Neural cell (in vitro differentiated cells): Measurements from ENCODE around the gene TNFRSF12A. TPM values are rescaled to one million over a fixed set of nuclear protein-coding genes. Genes with fewer than 3 reads are reported as not detected.

Source experiments
- H2AFZ ChIP-seq: fragments of 200-600, 300-800 bp; sonication (generic), shearing (Covaris generic); 2 replicates; pipeline ENCODE4 v1.6.0; 2014; ENCODE audit warnings: low read depth, mild to moderate bottlenecking, antibody characterized with exemption, low read length, moderate library complexity
- H3F3A ChIP-seq: fragments of 200-600 bp; shearing (Covaris generic); 2 replicates; pipeline ENCODE4 v1.6.1; 2016; ENCODE audit warnings: mild to moderate bottlenecking, moderate library complexity, mixed read lengths, antibody characterized with exemption, low read length; ENCODE audit not compliant: insufficient read depth, poor library complexity, severe bottlenecking
- H3K27ac ChIP-seq: fragments of 200-600, 300-800 bp; sonication (generic), shearing (Covaris generic); 2 replicates; pipeline ENCODE4 v1.5.1; 2014; ENCODE audit warnings: mild to moderate bottlenecking, low read length, moderate library complexity
- H3K27me3 ChIP-seq: fragments of 300-800, 200-600 bp; sonication (generic), shearing (Covaris generic); 2 replicates; pipeline ENCODE4 v1.6.0; 2014; ENCODE audit warnings: mild to moderate bottlenecking, low read depth, low read length, moderate library complexity; ENCODE audit not compliant: insufficient read depth
- H3K36me3 ChIP-seq: fragments of 300-800, 200-600 bp; sonication (generic), shearing (Covaris generic); 2 replicates; pipeline ENCODE4 v1.5.1; 2014; ENCODE audit warnings: mild to moderate bottlenecking, antibody characterized with exemption, low read length, moderate library complexity; ENCODE audit not compliant: insufficient read depth
- H3K4me2 ChIP-seq: fragments of 300-800, 200-600 bp; sonication (generic), shearing (Covaris generic); 2 replicates; pipeline ENCODE4 v1.6.0; 2014; ENCODE audit warnings: mild to moderate bottlenecking, low read length
- H3K4me3 ChIP-seq: fragments of 300-800, 200-600 bp; sonication (generic), shearing (Covaris generic); 2 replicates; pipeline ENCODE4 v1.5.1; 2014; ENCODE audit warnings: mild to moderate bottlenecking, low read length, moderate library complexity
- H3K79me2 ChIP-seq: fragments of 200-600 bp; shearing (Covaris generic); replicated peaks from 2 replicates; pipeline ENCODE4 v1.6.0; 2014; ENCODE audit warnings: mild to moderate bottlenecking, low read length, moderate library complexity; ENCODE audit not compliant: insufficient read depth
- H3K9ac ChIP-seq: fragments of 300-800, 200-600 bp; sonication (generic), shearing (Covaris generic); 2 replicates; pipeline ENCODE4 v1.6.1; 2016; ENCODE audit warnings: mild to moderate bottlenecking, low read length, mixed read lengths
- H3K9me2 ChIP-seq: fragments of 200-600 bp; shearing (Covaris generic); 2 replicates; pipeline ENCODE4 v1.6.1; 2016; ENCODE audit warnings: mild to moderate bottlenecking, low read length, mixed read lengths; ENCODE audit not compliant: insufficient read depth
- H3K9me3 ChIP-seq: fragments of 200-600, 300-800 bp; sonication (generic), shearing (Covaris generic); 2 replicates; pipeline ENCODE4 v1.6.1; 2016; ENCODE audit warnings: mild to moderate bottlenecking, mixed run types, low read length, moderate library complexity, mixed read lengths
- H4K20me1 ChIP-seq: fragments of 200-600 bp; shearing (Covaris generic); 2 replicates; pipeline ENCODE4 v1.6.1; 2016; ENCODE audit warnings: mild to moderate bottlenecking, mixed run types; ENCODE audit not compliant: insufficient read depth
- CTCF ChIP-seq: fragments of 450-650 bp; IDR thresholded peaks from 2 replicates; pipeline ENCODE4 v1.5.1; 2014; ENCODE audit warnings: antibody characterized with exemption, mild to moderate bottlenecking, moderate library complexity; ENCODE audit not compliant: poor library complexity, severe bottlenecking
- EP300 ChIP-seq: fragments of 450-650 bp; conservative IDR thresholded peaks from 2 replicates; pipeline ENCODE4 v1.6.1; 2014; ENCODE audit warnings: antibody characterized with exemption, mild to moderate bottlenecking, moderate library complexity; ENCODE audit not compliant: poor library complexity, severe bottlenecking
- EZH2 ChIP-seq: fragments of 200-600, 300-800 bp; shearing (Covaris generic), sonication (generic); IDR thresholded peaks from 2 replicates; pipeline ENCODE4 v1.6.1; 2014; ENCODE audit warnings: antibody characterized with exemption, low read length, borderline replicate concordance, mild to moderate bottlenecking; ENCODE audit not compliant: insufficient read depth, poor library complexity, severe bottlenecking
- MXI1 ChIP-seq: fragments of 450-650 bp; conservative IDR thresholded peaks from 2 replicates; pipeline ENCODE4 v1.6.1; 2014; ENCODE audit warnings: antibody characterized with exemption, mild to moderate bottlenecking; ENCODE audit not compliant: poor library complexity, severe bottlenecking
- POLR2AphosphoS5 ChIP-seq: IDR thresholded peaks from 2 replicates; pipeline ENCODE4 v1.6.1; 2012
- RAD21 ChIP-seq: fragments of 450-650 bp; conservative IDR thresholded peaks from 2 replicates; pipeline ENCODE4 v1.6.1; 2014; ENCODE audit warnings: antibody characterized with exemption, mild to moderate bottlenecking, moderate library complexity
- REST ChIP-seq: IDR thresholded peaks from 2 replicates; pipeline ENCODE4 v1.6.1; 2012; ENCODE audit warnings: borderline replicate concordance
- SMC3 ChIP-seq: fragments of 450-650 bp; conservative IDR thresholded peaks from 2 replicates; pipeline ENCODE4 v1.6.1; 2014; ENCODE audit warnings: antibody characterized with exemption, mild to moderate bottlenecking, moderate library complexity; ENCODE audit not compliant: poor library complexity
- TAF1 ChIP-seq: IDR thresholded peaks from 2 replicates; pipeline ENCODE4 v1.6.1; 2012; ENCODE audit warnings: low read depth
- polyA plus RNA-seq: library from polyadenylated mRNA; depleted of rRNA; stranded (reverse); fragments of >200 nt; gene quantifications from 2 replicates; pipeline ENCODE4 v1.2.3, GENCODE V29; 2014

Gene TNFRSF12A
- polyA plus RNA-seq, 1 donor from 2014 or later, result 2.3 TPM

DNA sequence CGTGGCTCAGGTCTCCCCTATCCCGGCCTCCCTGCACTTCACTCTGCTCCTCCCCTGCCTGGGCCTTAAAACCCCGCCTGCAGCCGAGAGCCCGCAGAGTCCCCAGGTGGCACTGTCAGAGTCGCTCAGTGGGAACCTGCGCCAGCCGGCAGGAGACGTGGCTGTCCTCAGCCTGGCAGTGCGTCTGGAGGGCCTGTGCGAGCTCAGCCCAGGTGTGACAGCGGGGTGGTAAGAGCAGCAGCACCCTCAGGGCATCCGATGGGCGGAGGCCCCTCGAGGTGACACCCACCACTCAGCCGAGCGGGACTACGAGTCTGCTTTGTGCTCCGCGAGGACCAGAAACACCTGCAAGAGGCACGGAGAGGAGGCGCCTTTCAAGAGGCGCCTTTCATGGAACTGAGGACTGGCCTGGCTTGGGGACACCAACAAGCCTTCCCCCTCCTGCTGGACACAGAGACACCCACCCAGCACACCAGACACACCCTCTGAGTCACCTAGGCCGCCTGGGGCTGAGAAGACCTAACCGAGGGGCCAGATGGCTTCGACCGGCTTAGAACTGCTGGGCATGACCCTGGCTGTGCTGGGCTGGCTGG is 7.2 kb upstream of the TNFRSF12A start, which contains the start of gene CLDN9:
Gene CLDN9, plus strand, starts transcription at position 96 of the 593 bp plus-strand sequence. Its CDS starts 440 bp downstream, at position 536.
- Histone ChIP-seq H3K79me2 (no peaks in the 10 kb centered on the region), H3K4me3 (no peak within 1 kb of the TSS), H3K9ac (no peak within 1 kb of the TSS), H3K9me2 (no peaks in the 10 kb centered on the region), H3K36me3 (no peaks in the 10 kb centered on the region), H3K27me3 (peaks cover 52% of the 10 kb centered on the region), H3F3A (no peaks in the 10 kb centered on the region), H3K4me2 (no peak within 1 kb of the TSS), H2AFZ (no peak within 1 kb of the TSS), H3K9me3 (no peaks in the 10 kb centered on the region), H4K20me1 (no peaks in the 10 kb centered on the region), H3K27ac (no peak within 1 kb of the TSS)
- no peak for TF ChIP-seq EZH2
- no peak for TF ChIP-seq MXI1
- no peak for TF ChIP-seq REST
- TF ChIP-seq TAF1, result no peak
- no peak for TF ChIP-seq CTCF
- TF ChIP-seq SMC3, result no peak
- TF ChIP-seq POLR2AphosphoS5, result no peak
- no peak for TF ChIP-seq EP300
- no peak for TF ChIP-seq RAD21

DNA sequence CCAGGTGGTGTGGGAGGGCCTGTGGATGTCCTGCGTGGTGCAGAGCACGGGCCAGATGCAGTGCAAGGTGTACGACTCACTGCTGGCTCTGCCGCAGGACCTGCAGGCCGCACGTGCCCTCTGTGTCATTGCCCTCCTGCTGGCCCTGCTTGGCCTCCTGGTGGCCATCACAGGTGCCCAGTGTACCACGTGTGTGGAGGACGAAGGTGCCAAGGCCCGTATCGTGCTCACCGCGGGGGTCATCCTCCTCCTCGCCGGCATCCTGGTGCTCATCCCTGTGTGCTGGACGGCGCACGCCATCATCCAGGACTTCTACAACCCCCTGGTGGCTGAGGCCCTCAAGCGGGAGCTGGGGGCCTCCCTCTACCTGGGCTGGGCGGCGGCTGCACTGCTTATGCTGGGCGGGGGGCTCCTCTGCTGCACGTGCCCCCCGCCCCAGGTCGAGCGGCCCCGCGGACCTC is 6.6 kb upstream of the TNFRSF12A start:
- Histone ChIP-seq H3K9me3 (no peaks in the 10 kb centered on the region), H3K9me2 (no peaks in the 10 kb centered on the region), H3K27ac (no peak overlapping the region), H3K36me3 (no peaks in the 10 kb centered on the region), H3K27me3 (peaks cover 52% of the 10 kb centered on the region), H3K9ac (no peak overlapping the region), H3F3A (no peaks in the 10 kb centered on the region), H4K20me1 (no peaks in the 10 kb centered on the region), H3K79me2 (no peaks in the 10 kb centered on the region), H3K4me3 (no peak overlapping the region), H3K4me2 (no peak overlapping the region), H2AFZ (no peak overlapping the region)
- no peak for TF ChIP-seq RAD21
- TF ChIP-seq SMC3, result no peak
- TF ChIP-seq EP300, result no peak
- TF ChIP-seq EZH2, result no peak
- no peak for TF ChIP-seq MXI1
- TF ChIP-seq CTCF, result no peak
- TF ChIP-seq POLR2AphosphoS5, result no peak
- no peak for TF ChIP-seq REST
- no peak for TF ChIP-seq TAF1
